HG03025 (cell line): ENCODE results near the gene SLC24A3.
"Not testable (repeated sequence)": the region's sequence is repeated elsewhere in the genome, so short reads cannot be mapped to it uniquely, and the experiment has no call there.

ENCODE experiments used
- ATAC-seq: cut with Tn5 transposase; IDR thresholded peaks from one replicate; pipeline ENCODE4 v1.9.1; 2021; ENCODE audit warnings: mild to moderate bottlenecking, moderate library complexity; ENCODE audit not compliant: unreplicated experiment, low FRiP score

Gene SLC24A3

GRCh38 chr20:19609642-19610223, 397.3 kb downstream of the SLC24A3 start:
- ATAC-seq, result no peak

- no peak for ATAC-seq
Measured at GRCh38 chr20:19615629-19616028, 403.2 kb downstream of the SLC24A3 start.

- no peak for ATAC-seq
Measured at GRCh38 chr20:19616081-19616480, 403.6 kb downstream of the SLC24A3 start.

GRCh38 chr20:19616620-19617019, 404.2 kb downstream of the SLC24A3 start:
- no peak for ATAC-seq

- no peak for ATAC-seq
Measured at GRCh38 chr20:19617256-19617655, 404.8 kb downstream of the SLC24A3 start.

- no peak for ATAC-seq
Measured at GRCh38 chr20:19618711-19619110, 406.3 kb downstream of the SLC24A3 start.

- no peak for ATAC-seq
Measured at GRCh38 chr20:19619904-19620430, 407.5 kb downstream of the SLC24A3 start.

GRCh38 chr20:19620446-19620845, 408.0 kb downstream of the SLC24A3 start:
- ATAC-seq, result no peak

GRCh38 chr20:19621072-19621471, 408.6 kb downstream of the SLC24A3 start:
- no peak for ATAC-seq

- no peak for ATAC-seq
Measured at GRCh38 chr20:19624221-19624965, 412.0 kb downstream of the SLC24A3 start.

- ATAC-seq, result no peak
Measured at GRCh38 chr20:19625426-19625825, 413.0 kb downstream of the SLC24A3 start.

GRCh38 chr20:19626896-19627295, 414.5 kb downstream of the SLC24A3 start:
- ATAC-seq, result no peak

- ATAC-seq, result no peak
Measured at GRCh38 chr20:19628570-19629134, 416.2 kb downstream of the SLC24A3 start.

- ATAC-seq, result no peak
Measured at GRCh38 chr20:19631410-19631809, 419.0 kb downstream of the SLC24A3 start.

GRCh38 chr20:19633985-19634384, 421.5 kb downstream of the SLC24A3 start:
- ATAC-seq, result no peak

- ATAC-seq, result not testable (repeated sequence)
Measured at GRCh38 chr20:19639471-19640045, 427.1 kb downstream of the SLC24A3 start.

GRCh38 chr20:19642860-19643259, 430.4 kb downstream of the SLC24A3 start:
- no peak for ATAC-seq

GRCh38 chr20:19644085-19644484, 431.6 kb downstream of the SLC24A3 start:
- no peak for ATAC-seq

GRCh38 chr20:19646963-19647362, 434.5 kb downstream of the SLC24A3 start:
- ATAC-seq, result no peak

GRCh38 chr20:19648024-19648423, 435.6 kb downstream of the SLC24A3 start:
- no peak for ATAC-seq

- no peak for ATAC-seq
Measured at GRCh38 chr20:19649041-19649440, 436.6 kb downstream of the SLC24A3 start.
